DMS 273 (cell line): ENCODE data around the gene OAS2.

ENCODE experiments used
- DNase-seq: peaks from one replicate; lab custom pipeline; 2025; ENCODE audit not compliant: unreplicated experiment; lab: John Stamatoyannopoulos, UW

The OAS2 gene, protein sequence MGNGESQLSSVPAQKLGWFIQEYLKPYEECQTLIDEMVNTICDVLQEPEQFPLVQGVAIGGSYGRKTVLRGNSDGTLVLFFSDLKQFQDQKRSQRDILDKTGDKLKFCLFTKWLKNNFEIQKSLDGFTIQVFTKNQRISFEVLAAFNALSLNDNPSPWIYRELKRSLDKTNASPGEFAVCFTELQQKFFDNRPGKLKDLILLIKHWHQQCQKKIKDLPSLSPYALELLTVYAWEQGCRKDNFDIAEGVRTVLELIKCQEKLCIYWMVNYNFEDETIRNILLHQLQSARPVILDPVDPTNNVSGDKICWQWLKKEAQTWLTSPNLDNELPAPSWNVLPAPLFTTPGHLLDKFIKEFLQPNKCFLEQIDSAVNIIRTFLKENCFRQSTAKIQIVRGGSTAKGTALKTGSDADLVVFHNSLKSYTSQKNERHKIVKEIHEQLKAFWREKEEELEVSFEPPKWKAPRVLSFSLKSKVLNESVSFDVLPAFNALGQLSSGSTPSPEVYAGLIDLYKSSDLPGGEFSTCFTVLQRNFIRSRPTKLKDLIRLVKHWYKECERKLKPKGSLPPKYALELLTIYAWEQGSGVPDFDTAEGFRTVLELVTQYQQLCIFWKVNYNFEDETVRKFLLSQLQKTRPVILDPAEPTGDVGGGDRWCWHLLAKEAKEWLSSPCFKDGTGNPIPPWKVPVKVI

DNA sequence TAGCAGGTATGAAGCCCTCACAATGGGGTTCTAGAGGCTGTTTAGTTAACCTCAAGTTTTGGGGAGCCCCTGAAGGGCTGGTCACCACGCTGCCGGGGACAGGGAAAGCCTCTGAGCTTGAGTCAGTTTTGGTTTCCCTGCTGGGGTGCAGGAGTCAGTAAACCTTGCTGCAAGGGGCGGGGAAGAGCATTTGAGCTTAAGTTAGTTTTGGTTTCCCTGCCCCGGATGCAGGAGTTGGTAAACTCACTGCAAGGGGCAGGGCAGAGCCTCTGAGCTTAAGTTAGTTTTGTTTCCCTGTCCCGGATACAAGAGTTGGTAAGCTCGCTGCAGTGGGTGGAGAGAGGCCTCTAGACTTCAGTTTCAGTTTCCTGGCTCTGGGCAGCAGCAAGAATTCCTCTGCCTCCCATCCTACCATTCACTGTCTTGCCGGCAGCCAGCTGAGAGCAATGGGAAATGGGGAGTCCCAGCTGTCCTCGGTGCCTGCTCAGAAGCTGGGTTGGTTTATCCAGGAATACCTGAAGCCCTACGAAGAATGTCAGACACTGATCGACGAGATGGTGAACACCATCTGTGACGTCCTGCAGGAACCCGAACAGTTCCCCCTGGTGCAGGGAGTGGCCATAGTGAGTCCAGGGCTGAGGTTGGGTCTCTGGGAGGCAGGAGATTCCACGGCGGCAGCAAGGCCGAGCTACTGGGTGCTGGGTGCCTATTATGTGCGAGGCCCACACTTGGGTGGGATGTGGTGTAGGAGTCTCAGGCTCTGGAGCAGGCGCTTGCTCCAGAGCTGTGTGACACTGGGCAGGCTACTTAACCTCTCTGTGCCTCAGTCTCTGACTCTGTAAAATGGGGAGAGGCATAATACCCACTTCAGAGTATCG lies at the start of gene OAS2:
Gene OAS2 (plus strand): TSS at position 357 of the 878 bp plus-strand sequence. CDS start 90 bp downstream, at position 447.
- DNase-seq = peak; percentile 12

DNA sequence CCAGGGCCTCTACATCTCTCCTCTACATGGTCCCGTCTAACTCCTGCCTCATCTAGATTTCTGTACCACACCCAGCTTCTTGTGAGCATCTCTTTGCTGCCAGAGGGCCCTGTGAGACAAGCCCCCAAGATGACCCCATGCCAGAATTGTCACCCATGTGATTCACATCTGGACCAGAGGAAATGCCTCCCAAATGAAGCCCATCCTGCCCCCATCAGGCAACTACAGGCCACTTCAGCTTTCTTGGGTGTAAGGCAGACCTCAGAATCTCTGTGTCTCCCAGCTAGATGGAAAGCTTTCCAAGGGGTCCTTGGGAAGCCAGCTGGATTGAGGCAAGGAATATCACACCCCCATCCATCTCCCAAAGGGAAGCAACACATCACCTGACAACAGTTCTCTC lies 49.3 kb upstream of the OAS2 start:
- no peak for DNase-seq

DNA sequence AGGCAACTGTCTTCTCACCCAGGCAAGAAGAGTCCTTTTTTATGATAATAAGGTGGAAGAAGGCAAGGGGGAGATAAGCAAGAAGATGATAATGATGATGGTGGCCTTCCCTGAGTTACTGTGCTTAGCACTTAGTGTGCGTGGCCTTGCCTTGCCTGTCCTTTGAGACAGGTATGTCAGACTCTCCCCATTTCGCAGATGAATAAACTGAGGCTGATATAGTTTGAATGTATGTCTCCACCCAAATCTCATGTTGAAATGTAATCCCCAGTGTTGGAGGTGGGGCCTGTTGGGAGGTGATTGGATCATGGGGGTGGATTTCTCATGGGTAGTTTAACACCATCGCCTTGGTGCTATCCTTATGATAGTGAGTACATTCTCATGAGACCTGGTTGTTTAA lies 48.6 kb upstream of the OAS2 start:
- DNase-seq = no peak

DNA sequence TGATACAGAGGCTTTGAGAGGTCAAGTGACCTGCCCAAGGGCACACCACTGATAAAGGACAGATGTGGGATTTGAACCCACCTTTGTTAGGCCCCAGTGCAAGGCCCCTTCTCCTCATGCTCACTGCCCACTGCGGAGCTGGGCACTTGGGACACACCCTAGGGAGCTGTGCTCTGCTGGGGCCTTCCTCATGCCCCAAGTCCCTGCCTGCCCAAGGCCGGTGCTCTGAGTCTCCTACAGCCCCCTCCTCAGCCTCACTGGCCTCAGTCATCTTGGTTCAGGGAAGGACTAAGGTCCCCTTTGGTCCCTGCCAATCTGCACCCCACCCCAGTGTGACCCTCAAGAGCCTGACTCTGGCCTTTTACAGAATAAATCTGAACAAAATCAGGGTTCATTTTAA lies 48.0 kb upstream of the OAS2 start:
- no peak for DNase-seq

DNA sequence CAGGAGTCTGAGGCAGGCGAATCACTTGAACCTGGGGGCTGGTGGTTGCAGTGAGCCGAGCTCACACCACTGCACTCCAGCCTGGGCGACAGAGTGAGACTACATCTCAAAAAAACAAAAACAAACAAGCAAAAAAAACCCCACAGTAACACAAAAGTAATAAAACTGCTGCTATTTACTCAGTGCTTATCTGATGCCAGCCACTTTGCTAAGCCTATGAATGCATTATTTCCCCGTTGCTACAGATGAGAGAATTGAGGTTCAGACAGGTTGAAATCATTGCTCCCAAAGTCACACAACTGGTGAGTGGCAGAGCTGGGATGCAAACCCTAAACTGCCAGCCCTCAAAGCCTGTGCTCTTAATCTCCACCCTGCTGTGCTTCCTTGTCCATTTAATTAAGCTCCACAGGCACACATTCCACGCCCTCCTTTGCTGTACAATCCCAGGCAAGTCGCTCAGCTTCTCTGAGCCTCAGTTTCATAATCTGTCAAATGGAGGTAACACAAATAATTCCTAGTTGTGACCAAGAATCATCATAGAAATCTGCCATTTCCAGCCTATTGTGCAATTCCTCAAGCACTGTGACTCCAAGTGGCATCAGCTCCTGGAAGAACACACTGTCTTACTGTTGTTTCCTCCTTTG lies 45.7 kb upstream of the OAS2 start:
- no peak for DNase-seq

DNA sequence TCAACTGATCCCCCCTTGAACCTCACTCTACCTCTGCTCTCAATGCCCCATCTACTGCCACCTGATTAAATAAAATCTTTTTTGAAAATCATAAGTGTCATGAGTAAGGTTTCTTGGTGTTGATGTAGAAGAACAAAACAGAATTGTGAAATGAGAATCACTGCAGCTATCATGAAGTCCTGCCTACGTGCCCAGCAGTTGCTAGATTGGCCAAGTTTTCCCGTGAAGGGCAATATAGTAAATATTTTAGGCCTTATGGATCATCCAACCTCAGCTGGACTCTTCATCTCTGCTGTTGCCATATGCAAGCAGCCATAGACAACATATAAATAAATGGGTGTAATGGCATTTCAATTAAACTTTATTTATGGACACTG lies 45.2 kb upstream of the OAS2 start:
- no peak for DNase-seq

DNA sequence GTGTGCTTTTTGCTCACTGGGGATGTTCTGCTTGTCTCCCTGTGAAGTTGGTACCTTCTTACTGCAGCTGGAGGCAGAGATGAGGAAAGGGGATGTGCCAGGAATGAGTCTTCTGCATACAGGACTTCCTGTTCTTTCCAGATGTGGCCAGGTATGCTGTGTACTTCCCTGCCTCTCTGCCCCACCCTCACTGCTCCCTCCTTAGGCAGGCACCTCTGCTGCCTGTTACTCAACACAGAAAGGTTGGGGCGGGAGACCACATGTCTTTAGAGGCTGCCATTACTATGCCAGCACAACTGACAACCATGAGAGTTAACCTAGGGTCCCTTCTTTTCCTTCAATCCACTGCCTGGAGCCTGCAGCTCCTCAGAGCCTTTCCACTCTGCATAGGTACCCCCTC lies 42.1 kb upstream of the OAS2 start:
- DNase-seq = no peak

DNA sequence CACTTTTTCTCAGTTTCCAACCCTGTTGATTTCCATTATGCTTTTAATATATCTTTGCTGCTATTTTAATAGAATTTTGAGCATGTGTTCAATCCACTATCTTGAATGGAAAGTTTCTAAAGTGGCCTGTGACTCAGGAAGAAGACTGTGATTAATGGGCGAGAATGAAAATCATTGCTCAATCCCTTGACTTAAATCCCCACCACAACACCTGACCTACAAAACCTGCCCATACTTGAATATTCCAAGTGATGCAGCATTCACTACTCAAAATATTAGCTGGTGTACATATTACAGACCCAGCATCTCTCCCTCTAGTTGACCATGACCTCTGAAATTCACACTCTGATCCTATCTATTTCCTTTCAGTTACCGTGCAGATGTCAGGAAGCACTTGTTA lies 41.4 kb upstream of the OAS2 start:
- no peak for DNase-seq

DNA sequence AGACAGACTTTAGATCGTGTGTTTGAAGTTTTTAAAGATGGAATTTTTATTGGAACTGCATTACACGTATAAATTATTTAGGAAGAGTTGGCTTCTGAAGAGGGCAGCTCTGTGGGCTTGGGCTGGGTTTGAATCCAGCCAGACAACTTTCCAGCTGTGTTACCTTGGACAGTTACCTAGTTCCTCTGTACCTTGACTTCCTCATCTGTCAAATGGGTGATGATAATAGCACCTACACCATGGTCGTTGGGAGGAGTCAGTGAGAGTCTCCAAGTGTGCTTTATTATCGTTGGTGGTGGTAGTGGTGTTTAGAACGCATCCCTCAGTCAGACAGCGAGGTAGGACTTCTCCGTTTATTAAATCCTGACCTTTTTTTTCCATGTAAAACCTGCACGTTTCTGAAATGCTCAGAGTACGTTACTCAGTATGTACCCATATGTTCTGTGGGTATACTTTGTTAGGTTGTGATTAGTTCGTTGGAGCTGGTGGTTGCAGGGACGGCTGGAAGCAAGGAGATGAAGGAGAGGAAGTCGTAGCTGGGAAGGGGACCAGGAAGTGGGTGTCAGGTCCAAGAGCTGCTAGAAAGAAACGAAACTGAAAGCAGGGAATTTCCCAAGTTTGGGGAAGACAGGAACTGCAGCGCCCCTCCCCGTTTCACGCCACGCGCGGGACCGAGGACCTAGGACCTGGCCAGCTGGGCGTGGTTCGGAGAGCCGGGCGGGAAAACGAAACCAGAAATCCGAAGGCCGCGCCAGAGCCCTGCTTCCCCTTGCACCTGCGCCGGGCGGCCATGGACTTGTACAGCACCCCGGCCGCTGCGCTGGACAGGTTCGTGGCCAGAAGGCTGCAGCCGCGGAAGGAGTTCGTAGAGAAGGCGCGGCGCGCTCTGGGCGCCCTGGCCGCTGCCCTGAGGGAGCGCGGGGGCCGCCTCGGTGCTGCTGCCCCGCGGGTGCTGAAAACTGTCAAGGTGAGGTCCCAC lies 40.3 kb upstream of the OAS2 start, which contains the start of gene OAS3:
Gene OAS3 (plus strand): TSS at position 734 of the 979 bp plus-strand sequence. CDS start 57 bp downstream, at position 791.
- DNase-seq = peak; percentile 64

DNA sequence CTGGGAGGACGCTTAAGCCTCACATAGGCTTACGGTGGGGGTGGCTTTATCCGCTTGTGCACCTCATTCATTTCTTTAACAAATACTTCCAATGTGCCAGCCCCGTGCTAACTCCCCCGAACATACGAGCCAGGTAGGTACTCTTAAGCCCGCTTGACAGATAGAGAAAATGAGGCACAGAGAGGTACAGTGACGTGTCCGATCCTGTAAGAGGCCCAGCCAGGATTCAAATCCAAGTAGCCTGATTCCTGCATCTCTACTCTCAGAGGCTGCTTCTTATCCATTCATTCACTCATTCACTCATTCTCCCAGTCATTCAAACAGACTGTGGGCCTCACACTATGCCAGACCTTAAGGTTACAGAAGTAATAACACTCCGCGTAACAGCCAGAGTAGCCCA lies 39.6 kb upstream of the OAS2 start:
- no peak for DNase-seq

DNA sequence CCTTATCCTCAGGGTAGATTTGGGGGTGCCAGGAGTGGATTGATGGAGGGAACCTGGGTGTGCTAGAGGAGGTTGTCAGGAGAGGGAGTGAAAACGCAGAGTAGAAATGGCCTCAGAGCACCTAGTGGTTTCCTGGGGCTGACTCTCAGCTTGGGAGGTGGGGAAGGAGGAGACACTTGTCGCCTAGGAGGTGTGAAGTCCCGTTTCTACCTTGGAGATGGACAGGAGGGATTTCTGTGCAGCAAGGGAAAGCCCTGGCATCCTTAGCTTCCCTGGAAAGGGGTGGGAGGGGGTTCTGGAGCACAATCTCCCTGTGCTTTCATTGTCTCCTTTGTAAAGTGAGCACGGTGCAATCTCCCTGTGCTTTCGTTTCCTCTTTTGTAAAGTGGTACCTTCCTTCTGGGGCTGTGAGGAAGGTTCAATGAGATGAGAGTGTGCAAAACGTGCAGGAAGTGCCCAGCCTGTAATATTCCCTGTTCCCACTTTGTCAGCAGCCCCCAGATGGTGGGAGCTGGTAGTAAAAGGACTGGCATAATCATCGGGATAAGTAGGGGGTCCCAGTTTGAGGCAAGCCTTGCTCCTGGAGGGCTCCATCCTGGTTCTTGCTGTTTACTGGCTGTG lies 38.4 kb upstream of the OAS2 start:
- no peak for DNase-seq

DNA sequence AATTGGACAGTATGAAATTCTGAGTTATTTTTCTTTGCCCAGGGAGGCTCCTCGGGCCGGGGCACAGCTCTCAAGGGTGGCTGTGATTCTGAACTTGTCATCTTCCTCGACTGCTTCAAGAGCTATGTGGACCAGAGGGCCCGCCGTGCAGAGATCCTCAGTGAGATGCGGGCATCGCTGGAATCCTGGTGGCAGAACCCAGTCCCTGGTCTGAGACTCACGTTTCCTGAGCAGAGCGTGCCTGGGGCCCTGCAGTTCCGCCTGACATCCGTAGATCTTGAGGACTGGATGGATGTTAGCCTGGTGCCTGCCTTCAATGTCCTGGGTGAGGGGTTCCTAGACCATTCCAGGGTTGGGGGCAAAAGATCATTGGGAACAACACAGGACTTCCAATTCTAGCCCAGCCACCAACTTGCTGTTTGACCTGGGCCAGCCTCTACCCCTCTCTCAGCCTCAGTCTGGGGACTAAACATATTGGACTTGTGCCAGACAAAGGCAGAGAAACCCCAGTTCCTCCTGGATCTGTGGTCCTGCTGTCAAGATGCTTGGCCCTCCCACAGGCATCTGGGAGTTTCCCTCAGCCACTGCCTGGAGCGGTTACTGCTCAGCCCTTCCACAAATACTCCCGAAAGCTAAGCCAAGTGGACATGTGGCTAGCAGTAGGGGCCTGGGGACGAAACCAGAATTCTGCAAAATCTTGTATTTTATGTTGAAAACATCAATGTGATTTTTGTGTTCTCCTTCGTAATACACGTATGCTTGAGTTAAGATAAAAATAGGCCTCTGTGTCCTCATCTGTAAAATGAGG lies 36.6 kb upstream of the OAS2 start:
- DNase-seq = no peak

DNA sequence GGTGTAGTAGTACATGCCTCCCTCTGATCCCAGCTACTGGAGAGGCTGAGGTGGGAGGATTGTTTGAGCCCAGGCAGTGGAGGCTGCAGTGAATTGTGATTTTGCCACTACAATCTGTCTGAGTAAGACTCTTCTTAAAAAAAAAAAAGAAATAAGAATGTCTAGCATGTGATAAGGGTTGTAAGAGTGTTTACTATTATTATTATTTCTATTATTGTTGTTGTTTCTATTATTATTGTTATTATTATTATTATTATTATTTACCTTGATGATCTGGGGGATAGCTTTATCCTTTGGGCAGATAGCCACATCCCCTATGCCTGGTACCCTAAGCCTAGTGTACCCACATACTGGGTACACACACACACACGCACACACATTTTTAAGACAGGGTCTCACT lies 35.7 kb upstream of the OAS2 start:
- no peak for DNase-seq

DNA sequence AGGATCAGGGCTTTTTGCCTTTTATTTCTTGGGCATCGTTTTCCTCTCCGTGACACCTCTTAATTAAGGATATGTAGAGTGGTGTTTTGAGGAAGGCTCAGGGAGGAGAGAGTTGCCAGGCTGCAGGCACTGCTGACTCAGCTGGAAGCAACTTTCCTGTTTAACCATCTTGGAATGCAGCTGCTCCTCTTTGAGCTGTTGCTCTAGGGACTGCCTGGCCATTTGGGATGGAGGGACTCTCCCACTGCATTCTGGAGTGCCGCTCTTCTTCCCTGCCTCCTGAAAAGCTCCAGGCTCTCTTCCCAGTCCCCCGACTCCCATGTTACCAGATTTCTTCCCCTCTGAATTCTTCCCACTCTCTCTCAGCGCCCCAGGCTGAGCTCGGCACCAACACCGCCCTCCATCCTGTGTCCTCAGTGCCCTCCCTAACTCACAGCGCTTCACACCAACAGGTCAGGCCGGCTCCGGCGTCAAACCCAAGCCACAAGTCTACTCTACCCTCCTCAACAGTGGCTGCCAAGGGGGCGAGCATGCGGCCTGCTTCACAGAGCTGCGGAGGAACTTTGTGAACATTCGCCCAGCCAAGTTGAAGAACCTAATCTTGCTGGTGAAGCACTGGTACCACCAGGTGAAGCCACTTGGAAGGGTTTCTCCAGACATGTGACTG lies 34.2 kb upstream of the OAS2 start:
- DNase-seq = no peak

DNA sequence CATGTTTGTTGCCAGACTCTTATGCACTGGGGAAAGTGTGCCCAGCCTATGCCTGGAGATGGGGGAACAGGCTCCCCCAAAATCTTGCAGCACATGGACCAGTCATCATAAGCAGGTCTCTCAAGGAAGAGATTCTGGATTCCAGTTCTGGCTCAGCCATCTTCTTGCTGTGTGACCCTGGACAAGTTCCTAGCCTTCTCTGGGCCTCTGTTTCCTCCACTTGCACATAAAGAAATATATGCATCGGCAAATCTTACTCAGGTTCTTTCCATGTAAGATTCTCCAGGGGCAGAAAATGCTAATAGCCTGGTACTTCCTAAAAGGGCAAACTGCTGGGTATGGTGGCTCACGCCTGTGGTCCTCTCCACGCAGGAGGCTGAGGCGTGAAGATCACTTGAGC lies 32.8 kb upstream of the OAS2 start:
- no peak for DNase-seq

DNA sequence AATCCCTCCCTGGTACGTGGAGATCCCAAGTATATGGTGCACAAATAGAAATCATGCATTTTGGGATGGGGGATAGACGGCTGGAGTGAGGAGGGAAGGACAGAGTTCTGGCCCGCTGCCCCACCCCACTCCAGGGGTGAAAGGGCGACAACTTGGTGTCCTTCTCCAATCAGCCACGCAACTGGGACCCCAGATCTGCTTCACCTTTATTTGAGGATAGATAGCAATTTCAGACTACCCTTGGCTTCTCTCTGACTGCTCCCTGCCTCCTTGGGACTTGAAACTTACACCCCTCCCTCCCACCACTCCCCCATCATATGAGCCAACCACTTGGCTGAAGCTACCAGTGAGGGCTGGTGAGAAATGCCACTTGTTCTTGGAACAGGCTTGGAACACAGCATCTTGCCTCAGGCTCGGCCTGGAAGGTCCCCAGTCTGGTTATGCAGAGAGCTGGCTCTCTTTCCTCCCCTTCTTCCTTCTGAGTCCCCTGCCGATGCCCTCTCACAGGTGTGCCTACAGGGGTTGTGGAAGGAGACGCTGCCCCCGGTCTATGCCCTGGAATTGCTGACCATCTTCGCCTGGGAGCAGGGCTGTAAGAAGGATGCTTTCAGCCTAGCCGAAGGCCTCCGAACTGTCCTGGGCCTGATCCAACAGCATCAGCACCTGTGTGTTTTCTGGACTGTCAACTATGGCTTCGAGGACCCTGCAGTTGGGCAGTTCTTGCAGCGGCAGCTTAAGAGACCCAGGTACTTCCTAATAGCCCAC lies 31.9 kb upstream of the OAS2 start:
- no peak for DNase-seq

DNA sequence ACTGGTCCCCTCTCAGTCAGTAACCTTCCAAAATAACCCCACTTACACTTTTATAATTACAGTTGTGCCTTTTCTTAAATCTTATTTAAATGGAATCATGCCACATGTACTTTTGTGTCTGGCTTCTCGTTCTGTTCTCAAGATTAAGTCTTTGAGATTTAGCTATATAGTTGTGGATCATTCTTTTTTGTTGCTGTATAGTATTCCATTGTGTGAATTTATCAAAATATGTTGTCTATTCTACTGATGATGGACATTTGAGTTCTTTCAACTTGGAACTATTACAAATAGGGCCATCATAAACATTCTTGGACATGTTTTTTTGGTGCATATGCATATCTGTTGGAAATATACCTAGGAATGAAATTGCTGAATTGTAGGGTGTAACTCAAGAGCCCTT lies 31.0 kb upstream of the OAS2 start:
- DNase-seq = no peak
